GM19099 (cell line): ENCODE data around the gene SHISA8.

ENCODE experiments used
- POLR2A ChIP-seq: IDR thresholded peaks from 3 replicates; pipeline ENCODE4 v1.6.1; 2011; ENCODE audit warnings: low read depth; ENCODE audit not compliant: insufficient read length; ENCODE audit errors: extremely low read depth

Gene SHISA8

DNA sequence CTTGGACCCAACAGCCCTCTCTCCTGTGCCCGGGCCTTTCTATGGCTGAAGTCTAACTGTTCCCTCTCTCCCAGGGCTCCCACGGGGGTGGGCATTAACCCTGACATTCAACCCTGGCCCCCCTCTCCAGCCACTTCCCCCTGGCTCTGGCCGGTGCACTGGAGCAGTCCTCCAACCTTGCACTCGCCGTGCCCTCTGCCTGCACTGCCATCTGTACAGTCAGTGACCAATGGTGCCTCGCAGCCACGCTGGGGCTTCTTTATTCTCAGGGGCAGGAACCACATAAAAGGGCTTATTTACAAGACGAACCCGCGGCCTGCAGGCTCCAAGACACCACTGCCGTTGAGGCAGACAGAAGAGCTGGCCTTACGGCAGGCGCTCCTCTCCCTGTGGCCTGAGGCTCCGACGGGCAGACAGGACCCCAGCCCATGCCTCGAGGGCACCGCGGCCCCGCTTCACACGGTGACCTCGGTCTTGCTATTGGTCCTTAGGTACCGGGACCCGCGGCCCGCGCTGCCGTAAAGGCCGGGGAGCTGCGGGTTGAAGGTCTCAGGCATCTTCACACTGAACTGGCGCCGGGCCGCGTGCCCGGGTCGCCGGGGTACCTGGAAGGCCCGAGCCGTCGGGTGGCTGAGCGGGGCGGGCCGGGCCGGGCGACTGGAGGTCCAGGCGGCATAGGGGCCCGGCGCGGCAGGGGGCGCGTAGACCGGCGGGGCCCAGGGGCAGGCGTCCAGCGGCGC is 5.4 kb downstream of the SHISA8 start:
- no peak for TF ChIP-seq POLR2A

DNA sequence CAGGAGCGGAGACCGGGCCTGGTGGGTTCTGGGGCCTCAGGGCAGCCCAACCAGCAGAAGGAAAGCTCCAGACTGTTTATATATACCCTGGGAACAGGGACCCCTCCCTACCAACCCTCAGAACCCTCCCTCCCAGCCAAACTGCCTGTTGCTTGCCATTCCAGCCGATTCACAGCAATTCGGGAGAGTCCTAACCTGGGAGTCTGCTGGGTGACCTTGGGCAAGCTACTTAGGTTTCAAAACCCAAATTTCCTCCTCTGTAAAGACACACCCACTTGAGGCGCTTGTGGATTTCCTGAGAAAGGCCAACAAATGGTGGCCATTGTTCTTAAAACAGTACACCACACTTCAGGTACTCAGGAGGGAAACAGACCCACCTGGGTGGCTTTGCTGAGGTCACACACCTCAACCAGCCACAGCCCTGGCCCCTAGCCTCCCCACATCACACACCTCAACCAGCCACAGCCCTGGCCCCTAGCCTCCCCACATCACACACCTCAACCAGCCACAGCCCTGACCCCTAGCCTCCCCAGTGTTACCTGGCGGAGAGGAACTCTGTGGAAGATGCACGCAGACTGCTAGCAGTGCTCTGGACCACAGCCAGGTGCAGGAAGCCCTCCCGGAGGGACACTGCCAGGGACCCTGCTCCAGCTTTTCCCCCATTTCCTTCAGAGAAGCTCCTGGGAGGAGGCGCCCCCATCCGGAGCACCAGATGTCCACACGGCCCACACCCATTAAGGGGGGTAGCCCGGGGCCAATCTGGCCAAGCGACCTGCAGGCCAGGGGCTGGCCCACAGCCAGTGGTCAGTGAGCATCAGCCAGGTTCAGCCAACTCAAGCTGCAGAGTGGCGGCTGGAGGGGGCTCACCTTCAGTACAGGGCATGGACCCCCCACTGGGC is 6.2 kb downstream of the SHISA8 start:
- TF ChIP-seq POLR2A = no peak

DNA sequence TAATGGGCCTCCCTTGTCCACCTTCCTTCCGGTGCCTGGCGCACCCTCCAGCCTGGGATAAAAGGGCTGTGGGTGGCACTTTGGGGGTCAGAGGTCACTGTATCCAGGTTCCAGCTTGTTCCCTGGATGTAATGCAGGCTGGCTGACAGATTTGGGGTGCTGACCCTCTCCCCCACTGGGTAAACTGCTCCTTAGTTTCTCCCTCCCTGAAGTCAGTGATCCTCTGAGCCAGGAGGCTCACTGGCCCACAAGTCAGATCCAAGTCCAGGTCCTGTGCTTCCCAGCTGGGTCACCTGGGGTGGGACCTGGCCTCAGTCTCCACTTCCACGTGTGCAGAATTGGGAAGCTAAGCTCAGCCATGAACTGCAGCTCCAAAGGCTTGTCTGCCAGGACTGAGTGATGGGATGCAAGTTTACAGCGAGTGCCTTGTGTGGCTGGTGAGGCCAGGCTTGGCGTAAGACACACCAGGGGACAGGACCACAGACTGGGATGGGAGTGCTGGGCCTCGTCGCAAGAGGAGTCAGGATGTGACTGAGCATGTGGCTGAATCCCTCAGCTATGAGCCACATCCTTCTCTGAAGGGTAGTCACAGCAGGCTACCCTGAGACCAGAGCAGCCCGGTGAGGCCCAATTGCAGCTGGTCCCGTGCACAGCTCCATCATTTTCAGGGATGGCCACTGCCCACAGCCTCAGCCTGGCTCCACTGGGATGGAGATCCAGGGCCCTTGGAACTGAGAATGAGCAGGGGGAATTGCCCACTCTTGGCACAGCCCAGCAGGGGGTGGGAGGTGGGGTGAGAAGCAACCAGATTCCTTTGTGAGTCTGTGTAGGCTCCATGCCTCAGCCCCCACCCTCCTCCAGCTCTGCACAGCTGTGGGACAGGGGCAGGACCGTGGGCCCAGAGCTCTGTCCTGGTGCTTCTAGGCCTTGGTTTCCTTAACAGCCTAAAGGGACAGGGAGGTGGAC is 7.2 kb downstream of the SHISA8 start:
- TF ChIP-seq POLR2A = peak; percentile 41

DNA sequence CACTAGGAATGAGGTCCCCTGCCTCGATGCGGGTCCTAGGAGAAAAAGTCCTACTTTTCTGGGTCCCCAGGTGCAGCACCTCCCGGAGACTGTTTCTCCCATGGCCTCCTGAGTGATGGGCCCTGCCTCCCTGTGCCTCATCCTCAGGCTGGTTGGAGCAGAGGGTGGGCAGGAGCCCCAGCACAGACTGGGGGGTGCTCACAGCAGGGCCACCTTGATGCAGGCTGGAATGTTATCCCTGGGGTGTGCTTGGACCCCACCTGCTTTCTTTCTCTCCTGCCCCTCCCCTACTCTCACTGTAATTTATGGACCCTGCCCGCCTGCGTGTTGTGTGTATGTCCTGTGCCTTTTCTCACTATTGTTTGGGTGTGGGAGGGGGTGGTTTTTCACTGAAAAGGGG is 8.1 kb downstream of the SHISA8 start:
- TF ChIP-seq POLR2A = no peak

DNA sequence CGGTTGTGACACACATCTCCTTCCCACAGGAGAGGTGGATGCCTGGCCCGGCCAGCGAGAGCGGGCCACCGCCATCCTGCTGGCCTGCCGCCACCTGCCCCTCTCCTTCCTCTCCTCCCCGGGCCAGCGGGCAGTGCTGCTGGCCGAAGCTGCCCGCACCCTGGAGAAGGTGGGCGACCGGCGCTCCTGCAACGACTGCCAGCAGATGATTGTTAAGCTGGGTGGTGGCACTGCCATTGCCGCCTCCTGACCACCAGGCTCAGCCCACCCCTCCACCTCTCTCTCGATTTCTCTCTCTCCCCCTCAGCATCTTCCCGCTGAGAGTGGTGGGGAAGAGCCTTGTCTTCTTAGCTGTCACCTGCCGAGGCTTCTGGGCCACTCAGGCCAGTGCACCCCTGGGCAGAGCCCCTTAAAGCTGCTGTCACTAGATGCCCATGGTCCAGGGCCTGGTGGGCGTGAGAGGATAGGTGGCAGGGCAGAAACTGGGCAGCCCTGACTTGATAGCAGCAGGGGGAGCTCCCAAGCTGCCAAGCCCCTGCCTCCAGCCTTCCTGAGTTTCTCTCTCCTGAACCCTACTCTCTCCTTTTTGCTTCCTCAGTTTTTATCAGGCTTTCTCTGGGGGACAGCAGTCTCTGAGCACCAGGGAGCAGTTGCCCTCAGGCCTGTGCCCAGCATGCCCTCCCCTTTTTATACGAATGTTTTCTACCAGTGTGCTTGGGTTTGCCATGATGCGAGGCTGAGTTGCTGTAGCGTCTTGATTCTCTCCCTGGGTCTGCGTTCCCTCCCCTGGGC is 9.3 kb downstream of the SHISA8 start:
- TF ChIP-seq POLR2A = no peak

DNA sequence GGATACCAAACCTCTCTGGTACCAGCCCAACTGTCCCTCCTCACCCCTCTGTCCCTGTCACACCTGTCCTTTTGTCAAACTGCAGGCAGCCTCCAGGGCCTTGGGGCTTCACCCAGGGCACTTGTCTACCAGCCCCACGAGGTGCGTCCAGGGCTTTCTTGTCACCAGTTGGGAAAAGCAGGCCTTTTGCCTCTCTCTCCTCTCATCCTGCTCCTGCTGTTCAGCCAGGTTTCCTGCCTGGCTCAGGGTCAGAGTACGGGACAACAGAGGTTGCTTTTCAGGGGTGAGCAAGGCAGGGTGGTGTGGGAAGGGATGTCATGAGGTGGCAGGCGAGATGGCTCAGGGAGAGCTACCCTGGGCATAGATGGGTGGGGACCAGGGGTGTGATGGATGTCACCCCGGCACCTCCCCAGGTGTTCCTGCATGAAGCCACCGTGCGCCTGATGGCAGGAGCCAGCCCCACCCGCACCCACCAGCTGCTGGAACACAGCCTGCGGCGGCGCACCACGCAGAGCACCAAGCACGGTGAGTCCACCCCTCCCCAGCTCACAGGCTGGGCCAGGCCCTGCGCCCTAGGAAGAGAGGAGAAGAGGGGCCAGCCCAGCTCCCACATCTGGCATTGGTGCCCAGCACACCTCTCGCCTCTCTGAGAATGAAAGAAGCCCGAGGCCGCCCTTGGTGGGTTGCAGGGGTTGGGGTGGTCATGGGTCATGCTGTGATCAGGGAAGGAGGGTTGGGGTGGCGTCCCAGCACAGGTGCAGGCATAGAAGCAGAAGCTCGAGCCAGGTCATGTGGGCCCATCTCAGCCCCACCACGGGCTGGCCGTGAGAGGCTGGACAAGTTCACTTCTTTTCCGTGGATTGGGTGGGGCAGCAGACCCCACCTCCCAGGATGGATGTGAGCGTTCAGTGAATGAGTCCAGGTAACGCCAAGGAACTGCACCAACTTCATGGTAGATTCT is 10.1 kb downstream of the SHISA8 start:
- no peak for TF ChIP-seq POLR2A

DNA sequence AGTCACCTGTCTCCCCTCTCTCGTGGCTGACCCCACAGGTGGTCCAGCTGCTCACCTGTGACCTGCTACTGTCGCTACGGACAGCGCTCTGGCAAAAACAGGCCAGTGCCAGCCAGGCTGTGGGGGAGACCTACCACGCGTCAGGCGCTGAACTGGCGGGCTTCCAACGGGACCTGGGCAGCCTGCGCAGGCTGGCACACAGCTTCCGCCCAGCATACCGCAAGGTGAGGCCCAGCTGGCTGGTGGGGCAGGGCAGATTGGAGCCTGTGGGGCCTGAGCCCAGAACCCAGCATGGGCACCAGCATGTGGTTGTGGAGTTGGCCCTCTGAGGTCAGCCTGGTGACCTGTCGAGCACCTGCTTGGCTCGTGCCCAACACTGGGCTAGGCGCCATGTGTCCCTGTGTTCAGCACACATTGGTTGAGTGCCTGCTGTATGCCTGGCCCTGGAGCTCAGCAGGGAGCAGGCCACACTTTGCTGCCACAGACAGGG is 11.9 kb downstream of the SHISA8 start:
- no peak for TF ChIP-seq POLR2A

DNA sequence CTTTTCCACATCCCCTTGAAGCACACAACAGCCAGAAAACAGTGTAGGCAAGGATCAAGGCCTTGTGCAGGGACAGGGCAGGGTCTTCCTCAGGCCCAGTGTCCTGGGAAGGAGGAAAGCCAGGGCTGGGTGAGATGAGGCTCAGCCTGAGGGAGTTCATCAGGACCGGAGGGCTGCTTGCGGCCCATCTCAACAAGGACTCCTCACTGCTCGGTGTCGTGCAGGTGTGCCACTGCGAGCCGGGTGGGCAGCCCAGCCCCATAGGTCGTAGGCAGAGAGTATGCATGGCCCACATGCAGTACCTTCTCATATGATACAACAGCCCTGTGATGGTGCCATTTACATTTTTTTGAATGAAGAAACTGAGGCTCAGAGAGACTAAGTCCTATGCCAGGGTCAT is 12.9 kb downstream of the SHISA8 start:
- TF ChIP-seq POLR2A = no peak

DNA sequence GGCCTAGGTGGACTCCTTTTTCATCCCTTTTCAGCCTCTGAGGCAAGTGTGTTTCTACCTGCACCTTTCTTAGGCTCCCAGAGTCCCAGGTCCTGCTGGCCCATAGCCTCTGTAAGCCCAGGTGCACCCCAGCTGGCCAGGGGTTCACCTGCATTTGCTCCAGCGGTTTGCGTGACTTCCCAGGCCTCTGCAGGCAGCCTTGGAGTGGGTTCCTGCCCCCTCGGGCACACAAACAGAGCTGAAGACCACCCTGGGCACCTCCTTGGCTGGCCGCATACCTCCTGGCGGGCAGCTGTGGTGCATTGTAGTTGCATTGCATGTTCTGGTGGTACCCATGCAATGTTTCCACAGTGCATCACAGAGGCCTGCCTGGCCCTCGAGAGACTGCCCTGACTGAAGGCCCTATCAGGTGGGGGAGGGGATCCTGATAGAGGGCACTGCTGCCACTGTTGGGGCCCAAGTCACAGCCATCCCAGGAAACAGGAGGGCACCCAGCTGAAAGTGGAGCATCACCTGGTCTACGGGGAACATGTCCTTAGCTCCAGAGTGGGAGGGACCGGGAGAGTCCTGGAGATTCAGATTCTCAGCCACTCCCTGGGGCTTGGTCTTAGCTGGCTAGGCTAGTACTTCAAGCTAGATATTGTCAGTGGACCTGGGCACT is 14.1 kb downstream of the SHISA8 start:
- no peak for TF ChIP-seq POLR2A

DNA sequence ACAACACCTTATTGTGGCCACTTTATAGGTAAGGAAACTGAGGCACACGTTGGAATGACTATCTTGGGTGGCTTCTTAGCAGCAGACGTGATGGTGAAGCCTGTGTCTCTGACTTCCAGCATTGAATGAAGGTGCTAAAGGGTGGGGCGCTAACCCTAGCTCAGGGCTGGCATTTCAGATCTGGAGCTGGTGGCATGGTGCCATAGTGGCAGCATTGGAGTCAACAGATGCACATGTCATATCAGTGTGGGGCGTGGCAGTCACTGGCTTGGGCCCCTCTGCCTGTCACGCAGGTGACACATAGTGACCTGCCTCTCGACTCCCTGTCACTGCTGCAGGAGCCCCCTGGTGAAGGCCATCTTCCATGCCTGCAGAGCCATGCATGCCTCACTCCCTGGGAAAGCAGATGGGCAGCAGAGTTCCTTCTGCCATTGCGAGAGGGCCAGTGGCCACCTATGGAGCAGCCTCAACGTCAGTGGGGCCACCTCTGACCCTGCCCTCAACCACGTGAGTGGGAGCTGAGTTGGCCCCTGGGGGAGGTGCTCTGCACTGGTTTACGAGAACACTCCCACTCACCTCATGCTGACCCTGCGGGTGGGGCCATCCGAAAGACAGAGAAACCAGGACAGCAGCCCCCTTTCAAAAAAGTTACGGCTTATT is 14.8 kb downstream of the SHISA8 start:
- no peak for TF ChIP-seq POLR2A

DNA sequence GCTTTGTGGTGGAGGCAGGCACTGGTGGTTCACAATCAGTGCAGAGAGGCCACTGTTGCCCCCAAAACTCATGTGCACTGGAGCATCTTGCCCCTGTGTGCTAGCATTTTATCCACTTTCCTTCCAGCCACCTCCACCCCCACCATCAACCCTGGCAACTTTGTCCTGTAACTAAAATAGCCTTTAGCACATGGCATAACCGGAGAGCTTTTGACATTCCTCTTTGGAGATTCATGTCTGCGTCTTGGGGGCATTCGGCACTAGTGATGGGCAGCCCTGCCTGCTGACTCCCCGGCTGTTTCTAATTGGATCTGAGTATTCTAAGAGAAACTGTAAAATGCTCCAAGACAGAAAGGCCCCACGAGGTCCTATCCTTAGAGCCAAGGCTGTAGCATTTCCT is 15.8 kb downstream of the SHISA8 start:
- no peak for TF ChIP-seq POLR2A

DNA sequence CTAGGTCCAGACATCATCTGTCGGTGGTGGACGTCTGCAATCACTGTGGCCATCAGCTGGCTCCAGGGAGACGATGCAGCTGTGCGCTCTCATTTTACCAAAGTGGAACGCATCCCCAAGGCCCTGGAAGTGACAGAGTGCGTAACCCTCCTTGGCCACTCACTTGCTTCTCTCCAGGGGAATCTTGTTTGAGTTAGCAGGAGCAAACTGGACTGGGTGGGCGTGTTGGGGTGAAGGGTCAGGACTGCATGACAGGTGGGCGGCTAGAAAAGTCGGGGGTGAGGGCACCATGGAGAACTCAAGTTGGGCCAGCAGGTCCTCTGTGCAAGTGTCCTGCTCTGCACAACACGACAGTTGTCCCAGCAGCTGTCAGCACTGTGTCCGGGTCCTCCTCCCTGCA is 16.2 kb downstream of the SHISA8 start:
- no peak for TF ChIP-seq POLR2A
